Mesothelial cell of epicardium (in vitro differentiated cells): Measurements from ENCODE around the gene EBF4. TPM values are rescaled to one million over a fixed set of nuclear protein-coding genes. Genes with fewer than 3 reads are reported as not detected.
"Not testable (repeated sequence)": the region's sequence is repeated elsewhere in the genome, so short reads cannot be mapped to it uniquely, and the experiment has no call there.

Experiments
- DNase-seq, 2 experiments: peaks; one replicate each; pipeline ENCODE4 v3.0.0; 2021; ENCODE audit warnings: low spot score in 2 of 2; ENCODE audit not compliant: unreplicated experiment in 2 of 2
- H3K27ac Mint-ChIP-seq: 2 replicates; pipeline ENCODE4 v1.8.0; 2021; ENCODE audit warnings: mixed read lengths
- H3K27me3 Mint-ChIP-seq: 2 replicates; pipeline ENCODE4 v1.8.0; 2021; ENCODE audit warnings: low read depth, mixed read lengths
- H3K36me3 Mint-ChIP-seq: 2 replicates; pipeline ENCODE4 v1.8.0; 2021; ENCODE audit warnings: mixed read lengths
- H3K4me1 Mint-ChIP-seq: 2 replicates; pipeline ENCODE4 v1.8.0; 2021; ENCODE audit warnings: mixed read lengths
- H3K4me3 Mint-ChIP-seq: 2 replicates; pipeline ENCODE4 v1.8.0; 2021; ENCODE audit warnings: mild to moderate bottlenecking, moderate library complexity, mixed read lengths
- H3K9me3 Mint-ChIP-seq: 2 replicates; pipeline ENCODE4 v1.8.0; 2021; ENCODE audit warnings: mixed read lengths
- CTCF ChIP-seq: fragments of 200-600 bp; sonication (generic); IDR thresholded peaks from one replicate; pipeline ENCODE4 v1.5.0; 2021; ENCODE audit warnings: antibody characterized with exemption; ENCODE audit not compliant: unreplicated experiment
- total RNA-seq: library from RNA; stranded (reverse); gene quantifications from 3 replicates; pipeline ENCODE4 v1.2.1, GENCODE V29; 2021

The EBF4 gene
- total RNA-seq, 1 donor from 2014 or later: 65.5 TPM

GRCh38 chr20:2804852-2805688 lies 112.5 kb downstream of the EBF4 start:
- peaks cover 21% of the 10 kb centered on the region for H3K4me1 Mint-ChIP-seq
- no peak overlapping the region for H3K27ac Mint-ChIP-seq
- no peak overlapping the region for H3K4me3 Mint-ChIP-seq
- H3K9me3 Mint-ChIP-seq: peaks cover 5% of the 10 kb centered on the region
- DNase-seq: no peak
- no peak for TF ChIP-seq CTCF
- peaks cover 72% of the 10 kb centered on the region for H3K27me3 Mint-ChIP-seq
- no peaks in the 10 kb centered on the region for H3K36me3 Mint-ChIP-seq

- no peaks in the 10 kb centered on the region for H3K36me3 Mint-ChIP-seq
- H3K27me3 Mint-ChIP-seq: peaks cover 68% of the 10 kb centered on the region
- H3K4me1 Mint-ChIP-seq: peaks cover 17% of the 10 kb centered on the region
- H3K9me3 Mint-ChIP-seq: peaks cover 5% of the 10 kb centered on the region
- no peak overlapping the region for H3K4me3 Mint-ChIP-seq
- DNase-seq: no peak
- TF ChIP-seq CTCF: no peak
- H3K27ac Mint-ChIP-seq: no peak overlapping the region
Measured at GRCh38 chr20:2805689-2806350, 113.2 kb downstream of the EBF4 start.

GRCh38 chr20:2806351-2806701 lies 113.7 kb downstream of the EBF4 start:
- peaks cover 12% of the 10 kb centered on the region for H3K4me1 Mint-ChIP-seq
- H3K27ac Mint-ChIP-seq: no peak overlapping the region
- H3K36me3 Mint-ChIP-seq: no peaks in the 10 kb centered on the region
- H3K9me3 Mint-ChIP-seq: peaks cover 10% of the 10 kb centered on the region
- no peak for DNase-seq
- TF ChIP-seq CTCF: no peak
- peaks cover 63% of the 10 kb centered on the region for H3K27me3 Mint-ChIP-seq
- no peak overlapping the region for H3K4me3 Mint-ChIP-seq

- TF ChIP-seq CTCF: no peak
- Mint-ChIP-seq H3K4me1 (peaks cover 9% of the 10 kb centered on the region), H3K36me3 (no peaks in the 10 kb centered on the region), H3K27me3 (peaks cover 57% of the 10 kb centered on the region), H3K27ac (no peak overlapping the region), H3K9me3 (peaks cover 15% of the 10 kb centered on the region), H3K4me3 (no peak overlapping the region)
- no peak for DNase-seq
Measured at GRCh38 chr20:2807019-2807418, 114.4 kb downstream of the EBF4 start.

- not testable (repeated sequence) for H3K36me3 Mint-ChIP-seq, H3K27ac Mint-ChIP-seq, DNase-seq, H3K4me3 Mint-ChIP-seq, H3K4me1 Mint-ChIP-seq
- H3K27me3 Mint-ChIP-seq: peaks cover 50% of the 10 kb centered on the region
- peaks cover 21% of the 10 kb centered on the region for H3K9me3 Mint-ChIP-seq
Measured at GRCh38 chr20:2807929-2808328, 115.3 kb downstream of the EBF4 start.

GRCh38 chr20:2809690-2810089 lies 117.1 kb downstream of the EBF4 start:
- H3K9me3 Mint-ChIP-seq: peaks cover 25% of the 10 kb centered on the region

More at GRCh38 chr20:2809690-2810089, 117.1 kb downstream of the EBF4 start:
- H3K4me1 Mint-ChIP-seq: peaks cover 16% of the 10 kb centered on the region
- H3K36me3 Mint-ChIP-seq: no peaks in the 10 kb centered on the region
- TF ChIP-seq CTCF: no peak
- no peak overlapping the region for H3K4me3 Mint-ChIP-seq
- peaks cover 35% of the 10 kb centered on the region for H3K27me3 Mint-ChIP-seq
- no peak overlapping the region for H3K27ac Mint-ChIP-seq
- DNase-seq: no peak
